ENCODE results near the gene EPHA1.

EPHA1 gene

DNA sequence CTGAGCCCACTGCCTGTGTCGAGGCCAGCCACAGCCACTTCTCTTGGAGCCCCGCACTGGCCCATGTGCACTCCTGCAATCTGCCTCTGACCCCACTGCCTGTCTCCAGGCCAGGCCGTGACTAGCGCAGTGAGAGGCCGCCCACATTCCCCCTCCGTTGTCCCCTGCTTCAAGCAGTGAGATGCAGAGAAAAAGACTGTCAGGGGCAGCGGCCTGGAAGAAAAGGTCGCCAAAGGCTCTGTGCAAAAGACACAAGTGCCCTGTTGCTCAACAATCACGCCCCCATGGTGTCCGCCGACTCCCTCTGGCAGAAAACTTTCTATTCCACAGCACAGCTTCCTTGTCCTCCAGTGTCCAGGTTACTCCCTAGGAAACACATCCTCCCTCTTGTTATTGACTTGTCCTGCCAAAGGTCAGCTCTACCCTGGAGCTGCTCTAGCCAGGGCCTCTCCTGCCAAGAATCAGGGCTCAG is 56.1 kb downstream of the EPHA1 start:
- TF ChIP-seq, protein P1, sequence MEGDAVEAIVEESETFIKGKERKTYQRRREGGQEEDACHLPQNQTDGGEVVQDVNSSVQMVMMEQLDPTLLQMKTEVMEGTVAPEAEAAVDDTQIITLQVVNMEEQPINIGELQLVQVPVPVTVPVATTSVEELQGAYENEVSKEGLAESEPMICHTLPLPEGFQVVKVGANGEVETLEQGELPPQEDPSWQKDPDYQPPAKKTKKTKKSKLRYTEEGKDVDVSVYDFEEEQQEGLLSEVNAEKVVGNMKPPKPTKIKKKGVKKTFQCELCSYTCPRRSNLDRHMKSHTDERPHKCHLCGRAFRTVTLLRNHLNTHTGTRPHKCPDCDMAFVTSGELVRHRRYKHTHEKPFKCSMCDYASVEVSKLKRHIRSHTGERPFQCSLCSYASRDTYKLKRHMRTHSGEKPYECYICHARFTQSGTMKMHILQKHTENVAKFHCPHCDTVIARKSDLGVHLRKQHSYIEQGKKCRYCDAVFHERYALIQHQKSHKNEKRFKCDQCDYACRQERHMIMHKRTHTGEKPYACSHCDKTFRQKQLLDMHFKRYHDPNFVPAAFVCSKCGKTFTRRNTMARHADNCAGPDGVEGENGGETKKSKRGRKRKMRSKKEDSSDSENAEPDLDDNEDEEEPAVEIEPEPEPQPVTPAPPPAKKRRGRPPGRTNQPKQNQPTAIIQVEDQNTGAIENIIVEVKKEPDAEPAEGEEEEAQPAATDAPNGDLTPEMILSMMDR (IDR thresholded peaks at IDR 0.05; ENCODE audit: control insufficient read depth, extremely low read depth, insufficient read depth), result no peak
- no peak for DNase-seq (ENCODE audit: low read depth)
- H3K4me3 ChIP-seq (ENCODE audit: low read depth, low read length), result no peak overlapping the region

- no peak for DNase-seq (ENCODE audit: low read depth)
- TF ChIP-seq, protein P1 (IDR thresholded peaks at IDR 0.05; ENCODE audit: control insufficient read depth, extremely low read depth, insufficient read depth), result no peak
- H3K4me3 ChIP-seq (ENCODE audit: low read depth, low read length), result no peak overlapping the region
Measured at GRCh38 chr7:143351574-143351973, 57.1 kb downstream of the EPHA1 start.

DNA sequence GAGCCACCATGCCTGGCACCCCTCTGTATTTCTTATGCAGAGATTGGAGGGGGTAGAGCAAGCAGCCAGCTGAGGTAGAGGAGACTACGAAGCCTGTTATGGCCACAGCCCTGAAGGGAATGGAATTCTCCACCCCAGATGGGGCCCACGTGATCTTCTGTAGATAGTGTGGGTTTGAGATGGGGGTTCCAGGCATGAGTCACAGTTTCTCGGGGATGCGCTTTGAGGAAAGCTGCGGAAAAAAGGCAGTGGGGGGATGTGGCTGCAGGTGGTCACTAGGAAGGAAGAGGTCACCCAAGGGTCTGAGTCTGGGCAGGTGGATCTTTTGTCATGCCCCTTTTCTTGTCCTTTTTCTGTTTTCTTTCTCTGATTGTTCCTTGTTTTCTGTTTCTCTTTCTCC is 57.6 kb downstream of the EPHA1 start:
- TF ChIP-seq, protein P1 (IDR thresholded peaks at IDR 0.05; ENCODE audit: control insufficient read depth, extremely low read depth, insufficient read depth), result no peak
- H3K4me3 ChIP-seq (ENCODE audit: low read depth, low read length), result no peak overlapping the region
- no peak for DNase-seq (ENCODE audit: low read depth)

DNA sequence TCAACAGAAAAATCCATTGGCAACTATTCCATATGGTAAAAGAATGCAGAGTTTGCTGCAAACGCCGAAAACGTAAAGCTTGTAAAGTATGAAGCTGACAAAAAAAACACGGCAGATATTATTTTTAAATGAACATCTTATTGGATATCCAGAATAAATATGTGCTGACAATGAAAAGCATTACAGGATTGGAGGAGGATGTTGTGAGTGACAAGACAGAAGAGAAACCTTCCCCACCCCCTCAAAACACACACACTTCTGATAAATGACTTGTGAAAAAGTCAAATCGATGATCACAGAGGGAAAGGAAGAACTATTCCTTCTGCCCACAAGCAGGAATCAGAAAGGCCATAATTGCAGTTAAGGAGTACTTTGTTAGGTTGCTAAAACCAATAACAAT is 60.7 kb downstream of the EPHA1 start:
- TF ChIP-seq, protein P1 (IDR thresholded peaks at IDR 0.05; ENCODE audit: control insufficient read depth, extremely low read depth, insufficient read depth), result no peak
- no peak for DNase-seq (ENCODE audit: low read depth)
- H3K4me3 ChIP-seq (ENCODE audit: low read depth, low read length), result no peak overlapping the region

- H3K4me3 ChIP-seq (ENCODE audit: low read depth, low read length), result no peak overlapping the region
- TF ChIP-seq, protein P1 (IDR thresholded peaks at IDR 0.05; ENCODE audit: control insufficient read depth, extremely low read depth, insufficient read depth), result no peak
- DNase-seq (ENCODE audit: low read depth), result no peak
Measured at GRCh38 chr7:143346018-143346417, 62.6 kb downstream of the EPHA1 start.

DNA sequence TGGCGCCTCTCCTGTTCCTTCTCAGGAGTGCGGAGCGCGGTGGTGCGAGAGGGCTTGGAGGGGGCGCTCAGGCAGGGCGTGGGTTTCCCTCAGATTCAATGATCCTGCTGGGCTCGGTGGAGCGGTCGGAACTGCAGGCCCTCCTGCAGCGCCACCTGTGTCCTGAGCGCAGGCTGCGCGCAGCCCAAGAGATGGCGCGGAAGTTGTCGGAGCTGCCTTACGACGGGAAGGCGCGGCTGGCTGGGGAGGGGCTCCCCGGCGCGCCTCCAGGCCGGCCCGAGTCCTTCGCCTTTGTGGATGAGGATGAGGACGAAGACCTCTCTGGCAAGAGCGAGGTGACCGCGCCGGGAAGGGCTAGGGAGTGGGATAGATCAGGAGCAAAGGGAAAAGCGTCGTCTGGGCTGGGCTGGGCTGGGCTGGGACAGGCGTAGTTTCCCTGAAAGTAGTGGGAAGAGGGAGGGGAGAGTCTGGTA is 63.2 kb downstream of the EPHA1 start:
- DNase-seq (ENCODE audit: low read depth), result no peak
- H3K4me3 ChIP-seq (ENCODE audit: low read depth, low read length), result no peak overlapping the region
- TF ChIP-seq, protein P1 (IDR thresholded peaks at IDR 0.05; ENCODE audit: control insufficient read depth, extremely low read depth, insufficient read depth), result no peak

GRCh38 chr7:143343596-143343995 is 65.1 kb downstream of the EPHA1 start:
- TF ChIP-seq, protein P1 (IDR thresholded peaks at IDR 0.05; ENCODE audit: control insufficient read depth, extremely low read depth, insufficient read depth), result no peak
- H3K4me3 ChIP-seq (ENCODE audit: low read depth, low read length), result no peak overlapping the region
- no peak for DNase-seq (ENCODE audit: low read depth)
